GM19043 (cell line): ENCODE measurements around the gene RAB36.

Source experiments
- ATAC-seq: cut with Tn5 transposase; IDR thresholded peaks from one replicate; pipeline ENCODE4 v1.9.1; 2021; ENCODE audit warnings: low read depth; ENCODE audit not compliant: unreplicated experiment

The RAB36 gene

DNA sequence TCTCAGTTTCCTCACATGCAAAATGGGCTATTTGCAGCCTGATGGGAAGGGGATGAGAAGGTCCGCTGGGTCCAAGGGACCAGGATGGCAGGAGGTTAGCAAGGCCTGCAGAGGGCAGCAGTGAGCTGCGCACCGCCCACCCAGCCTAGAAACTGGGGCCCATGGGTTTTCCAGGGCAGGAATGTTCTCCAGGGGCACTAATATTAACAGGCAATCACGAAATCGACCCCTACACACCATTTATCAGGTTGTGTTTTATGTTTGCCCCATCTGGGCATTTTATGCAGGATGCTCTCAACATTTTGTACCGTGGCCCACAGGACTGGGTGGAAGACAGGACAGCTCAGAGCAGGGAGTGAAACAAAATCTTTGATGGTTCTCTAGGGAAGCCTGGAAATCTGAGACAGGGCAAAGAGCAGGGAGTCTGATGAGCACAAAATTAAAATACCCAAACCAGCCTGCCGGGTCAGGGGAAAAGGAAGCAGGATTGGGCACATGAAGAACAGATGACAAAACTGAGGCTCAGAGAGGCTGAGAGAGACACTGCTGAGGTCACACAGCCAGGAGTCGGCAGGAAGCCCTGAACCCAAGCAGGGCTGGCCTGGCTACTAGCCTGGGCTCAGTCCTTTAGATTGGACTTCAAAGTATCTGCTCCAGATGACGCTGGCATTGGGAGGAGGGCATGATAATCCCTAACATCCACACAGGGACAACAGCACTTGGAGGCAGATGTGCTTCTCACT is 33.4 kb downstream of the RAB36 start:
- no peak for ATAC-seq

DNA sequence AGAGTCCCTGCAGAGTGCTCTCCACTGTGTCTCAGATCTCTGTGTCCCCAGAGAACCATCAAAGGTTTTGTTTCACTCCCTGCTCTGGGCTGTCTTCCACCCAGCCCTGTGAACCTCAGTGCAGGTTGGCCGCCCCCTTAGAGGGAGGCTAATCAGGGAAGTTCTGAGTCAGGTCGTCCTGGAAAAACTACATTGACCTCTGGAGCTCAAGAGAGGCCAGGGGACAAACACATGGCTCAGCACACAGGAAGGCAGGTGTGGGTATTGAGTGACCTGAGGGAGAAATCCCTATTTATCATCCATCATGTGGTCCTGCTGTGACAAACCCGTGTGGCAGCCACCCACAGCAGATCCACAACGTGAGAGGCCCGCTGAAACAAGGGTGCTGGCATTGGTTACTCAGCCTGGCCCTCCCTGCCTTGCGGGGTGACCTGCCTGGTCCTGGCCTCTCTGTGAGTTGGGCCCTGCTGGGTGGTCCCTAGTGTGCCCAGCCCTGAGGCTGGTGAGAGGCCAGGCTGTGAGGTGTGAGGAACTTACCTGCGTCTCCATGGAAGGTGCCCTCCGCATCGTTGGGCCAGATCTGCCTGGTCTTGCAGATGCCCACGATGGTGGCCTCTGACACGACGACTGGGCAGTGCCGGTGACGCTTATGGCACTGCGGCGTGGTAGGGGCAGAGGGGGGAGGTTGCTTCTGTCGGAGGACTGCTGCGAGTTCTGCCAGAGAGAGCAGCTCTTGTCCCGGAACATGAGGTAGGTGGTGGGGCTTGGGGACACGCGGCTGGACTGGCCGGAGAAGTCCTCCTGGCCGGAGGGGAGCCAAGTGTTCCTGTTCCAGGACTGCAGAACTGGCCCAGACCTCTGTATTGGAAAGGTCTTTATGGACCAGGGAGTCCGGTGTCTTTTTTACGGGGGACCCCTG is 34.4 kb downstream of the RAB36 start:
- no peak for ATAC-seq

DNA sequence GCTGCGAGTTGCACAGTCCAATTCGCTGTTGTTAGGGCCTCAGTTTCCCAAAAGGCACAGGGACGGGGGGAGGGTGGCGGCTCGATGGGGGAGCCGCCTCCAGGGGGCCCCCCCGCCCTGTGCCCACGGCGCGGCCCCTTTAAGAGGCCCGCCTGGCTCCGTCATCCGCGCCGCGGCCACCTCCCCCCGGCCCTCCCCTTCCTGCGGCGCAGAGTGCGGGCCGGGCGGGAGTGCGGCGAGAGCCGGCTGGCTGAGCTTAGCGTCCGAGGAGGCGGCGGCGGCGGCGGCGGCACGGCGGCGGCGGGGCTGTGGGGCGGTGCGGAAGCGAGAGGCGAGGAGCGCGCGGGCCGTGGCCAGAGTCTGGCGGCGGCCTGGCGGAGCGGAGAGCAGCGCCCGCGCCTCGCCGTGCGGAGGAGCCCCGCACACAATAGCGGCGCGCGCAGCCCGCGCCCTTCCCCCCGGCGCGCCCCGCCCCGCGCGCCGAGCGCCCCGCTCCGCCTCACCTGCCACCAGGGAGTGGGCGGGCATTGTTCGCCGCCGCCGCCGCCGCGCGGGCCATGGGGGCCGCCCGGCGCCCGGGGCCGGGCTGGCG is 35.1 kb downstream of the RAB36 start, which contains the start of gene BCR:
Gene BCR, plus strand, starts transcription at position 209 of the 592 bp plus-strand sequence. CDS start 452 bp downstream, outside the sequence.
- ATAC-seq: no peak

DNA sequence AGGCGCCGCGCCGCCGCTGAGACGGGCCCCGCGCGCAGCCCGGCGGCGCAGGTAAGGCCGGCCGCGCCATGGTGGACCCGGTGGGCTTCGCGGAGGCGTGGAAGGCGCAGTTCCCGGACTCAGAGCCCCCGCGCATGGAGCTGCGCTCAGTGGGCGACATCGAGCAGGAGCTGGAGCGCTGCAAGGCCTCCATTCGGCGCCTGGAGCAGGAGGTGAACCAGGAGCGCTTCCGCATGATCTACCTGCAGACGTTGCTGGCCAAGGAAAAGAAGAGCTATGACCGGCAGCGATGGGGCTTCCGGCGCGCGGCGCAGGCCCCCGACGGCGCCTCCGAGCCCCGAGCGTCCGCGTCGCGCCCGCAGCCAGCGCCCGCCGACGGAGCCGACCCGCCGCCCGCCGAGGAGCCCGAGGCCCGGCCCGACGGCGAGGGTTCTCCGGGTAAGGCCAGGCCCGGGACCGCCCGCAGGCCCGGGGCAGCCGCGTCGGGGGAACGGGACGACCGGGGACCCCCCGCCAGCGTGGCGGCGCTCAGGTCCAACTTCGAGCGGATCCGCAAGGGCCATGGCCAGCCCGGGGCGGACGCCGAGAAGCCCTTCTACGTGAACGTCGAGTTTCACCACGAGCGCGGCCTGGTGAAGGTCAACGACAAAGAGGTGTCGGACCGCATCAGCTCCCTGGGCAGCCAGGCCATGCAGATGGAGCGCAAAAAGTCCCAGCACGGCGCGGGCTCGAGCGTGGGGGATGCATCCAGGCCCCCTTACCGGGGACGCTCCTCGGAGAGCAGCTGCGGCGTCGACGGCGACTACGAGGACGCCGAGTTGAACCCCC is 35.8 kb downstream of the RAB36 start:
- ATAC-seq: no peak

DNA sequence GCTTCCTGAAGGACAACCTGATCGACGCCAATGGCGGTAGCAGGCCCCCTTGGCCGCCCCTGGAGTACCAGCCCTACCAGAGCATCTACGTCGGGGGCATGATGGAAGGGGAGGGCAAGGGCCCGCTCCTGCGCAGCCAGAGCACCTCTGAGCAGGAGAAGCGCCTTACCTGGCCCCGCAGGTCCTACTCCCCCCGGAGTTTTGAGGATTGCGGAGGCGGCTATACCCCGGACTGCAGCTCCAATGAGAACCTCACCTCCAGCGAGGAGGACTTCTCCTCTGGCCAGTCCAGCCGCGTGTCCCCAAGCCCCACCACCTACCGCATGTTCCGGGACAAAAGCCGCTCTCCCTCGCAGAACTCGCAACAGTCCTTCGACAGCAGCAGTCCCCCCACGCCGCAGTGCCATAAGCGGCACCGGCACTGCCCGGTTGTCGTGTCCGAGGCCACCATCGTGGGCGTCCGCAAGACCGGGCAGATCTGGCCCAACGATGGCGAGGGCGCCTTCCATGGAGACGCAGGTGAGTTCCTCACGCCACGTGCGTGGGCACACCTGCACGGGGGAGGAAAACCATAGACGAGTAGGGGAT is 36.5 kb downstream of the RAB36 start:
- ATAC-seq: no peak

DNA sequence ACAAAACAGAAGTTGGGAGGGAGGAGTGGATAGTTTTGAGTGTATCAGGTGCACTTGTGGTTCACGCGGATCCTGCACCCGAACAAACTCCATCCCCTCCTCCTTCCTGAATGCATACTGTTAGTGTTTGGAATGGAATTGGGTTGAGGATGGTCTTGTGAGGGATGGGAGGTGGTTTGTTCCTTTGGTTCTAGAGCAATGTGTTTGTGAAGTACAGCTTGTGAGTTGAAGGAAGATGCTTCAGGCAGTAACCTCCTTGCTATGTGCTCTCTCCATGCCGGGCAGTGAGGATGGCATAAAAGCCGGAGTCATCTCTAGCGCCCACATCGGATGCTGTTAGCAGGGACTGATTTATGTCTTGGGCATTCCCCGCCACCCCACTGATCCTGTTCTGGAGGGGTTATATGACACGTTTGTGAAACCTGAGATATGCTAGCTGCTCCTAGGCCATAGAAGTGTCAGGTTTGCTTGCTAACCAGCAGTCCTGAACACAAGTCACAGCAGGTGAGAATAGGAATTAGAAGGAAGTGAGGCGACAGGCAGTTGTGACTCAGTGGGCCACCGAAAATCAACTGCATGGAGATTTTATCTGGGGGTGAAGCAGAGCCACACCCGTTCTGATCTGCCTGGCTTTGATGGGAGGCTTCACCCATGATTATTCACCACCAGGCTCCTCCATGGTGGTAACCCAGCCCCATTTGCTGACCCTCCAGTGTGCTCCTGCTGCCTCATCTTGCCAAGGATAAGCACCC is 37.2 kb downstream of the RAB36 start:
- no peak for ATAC-seq

DNA sequence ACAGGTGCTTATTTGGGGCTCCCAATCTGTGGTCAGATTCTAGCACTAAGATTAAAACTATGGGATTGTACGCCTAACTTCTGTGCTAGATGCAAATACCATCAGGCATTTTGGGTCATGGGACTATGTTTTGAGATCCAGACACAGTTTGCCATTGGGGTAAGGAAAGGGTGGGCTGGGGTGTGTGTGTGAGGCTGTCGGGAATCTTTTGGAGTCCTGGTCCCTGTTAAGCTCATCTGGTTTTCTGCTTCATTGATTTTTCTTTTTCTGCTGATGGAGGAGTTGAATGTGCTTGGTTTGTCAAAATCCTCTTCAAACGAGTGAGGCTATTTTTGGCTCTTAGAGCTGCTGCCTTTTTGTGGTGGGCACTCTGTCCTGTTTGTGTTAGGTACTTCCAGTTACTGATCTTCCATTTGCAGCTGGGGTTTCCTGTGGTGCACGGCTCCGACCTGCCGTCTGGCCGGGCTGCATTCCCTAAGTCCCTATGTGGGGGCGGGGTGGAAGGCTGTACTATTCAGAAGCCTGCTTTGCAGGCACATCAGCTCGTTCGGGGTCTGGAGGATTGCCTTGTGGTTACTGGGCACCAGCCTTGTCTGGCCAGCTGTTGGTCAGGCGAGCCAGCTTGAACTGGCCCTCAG is 37.9 kb downstream of the RAB36 start:
- ATAC-seq: no peak

DNA sequence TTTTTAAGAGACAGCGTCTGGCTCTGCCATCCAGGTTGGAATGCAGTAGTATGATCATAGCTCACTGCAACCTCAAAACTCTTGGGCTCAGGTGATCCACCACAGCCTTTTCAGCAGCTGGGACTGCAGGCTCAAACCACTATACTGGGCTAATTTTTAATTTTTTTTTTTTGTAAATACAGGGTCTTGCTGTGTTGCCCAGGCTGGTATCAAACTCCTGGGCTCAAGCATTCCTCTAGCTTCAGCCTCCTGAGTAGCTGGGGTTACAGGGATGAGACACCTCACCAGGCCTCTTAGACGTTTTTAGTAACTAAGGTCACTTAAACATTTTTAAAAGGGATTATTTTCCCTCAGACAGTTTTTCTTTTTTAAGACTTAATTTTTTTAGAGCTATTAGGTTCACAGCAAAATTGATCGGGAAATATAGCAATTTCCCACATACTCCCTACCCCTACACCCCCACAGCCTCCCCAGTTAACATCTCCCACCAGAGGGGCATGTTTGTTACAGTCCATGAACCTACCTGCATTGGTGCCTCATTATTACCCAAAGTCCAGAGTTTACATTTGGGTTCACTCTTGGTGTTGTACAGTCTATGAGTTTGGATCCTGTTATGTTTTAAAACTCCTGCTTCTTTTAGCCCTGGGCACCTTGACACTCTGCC is 39.0 kb downstream of the RAB36 start:
- ATAC-seq: no peak

DNA sequence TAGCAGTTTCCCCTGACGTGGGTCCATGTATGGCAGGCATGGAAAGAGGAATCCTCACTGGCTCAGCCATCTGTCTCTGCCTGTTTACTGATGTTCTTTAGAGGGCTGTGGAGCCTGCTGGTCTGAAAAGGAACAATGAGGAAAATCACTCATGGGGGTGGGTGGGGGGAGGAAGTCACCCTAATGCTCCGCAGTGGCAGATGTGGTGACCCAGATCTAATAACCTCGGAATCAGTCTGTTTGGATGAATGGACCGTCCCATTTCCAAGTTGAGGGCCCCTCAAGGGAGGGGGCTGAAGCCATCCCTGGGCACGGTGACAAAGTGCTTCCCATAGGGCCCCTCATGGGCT is 39.5 kb downstream of the RAB36 start:
- ATAC-seq: no peak

DNA sequence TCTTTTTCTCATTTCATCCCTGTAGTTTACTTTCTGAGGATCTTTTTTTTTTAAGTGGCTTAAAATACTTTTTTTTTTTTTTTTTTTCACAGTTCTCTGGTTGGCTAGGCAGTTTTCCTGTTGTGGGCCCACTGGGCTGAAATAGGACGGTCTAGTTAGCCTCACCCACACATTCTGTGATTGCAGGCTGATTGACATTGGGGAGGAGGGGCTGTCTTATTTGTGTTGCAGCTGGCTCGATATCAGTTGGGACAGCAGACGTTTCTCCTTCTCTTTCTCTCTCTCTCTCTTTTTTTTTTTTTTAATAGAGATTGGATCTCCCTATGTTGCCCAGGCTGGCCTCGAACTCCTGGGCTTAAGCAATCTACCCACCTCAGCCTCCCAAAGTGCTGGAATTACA is 41.9 kb downstream of the RAB36 start:
- ATAC-seq: no peak

DNA sequence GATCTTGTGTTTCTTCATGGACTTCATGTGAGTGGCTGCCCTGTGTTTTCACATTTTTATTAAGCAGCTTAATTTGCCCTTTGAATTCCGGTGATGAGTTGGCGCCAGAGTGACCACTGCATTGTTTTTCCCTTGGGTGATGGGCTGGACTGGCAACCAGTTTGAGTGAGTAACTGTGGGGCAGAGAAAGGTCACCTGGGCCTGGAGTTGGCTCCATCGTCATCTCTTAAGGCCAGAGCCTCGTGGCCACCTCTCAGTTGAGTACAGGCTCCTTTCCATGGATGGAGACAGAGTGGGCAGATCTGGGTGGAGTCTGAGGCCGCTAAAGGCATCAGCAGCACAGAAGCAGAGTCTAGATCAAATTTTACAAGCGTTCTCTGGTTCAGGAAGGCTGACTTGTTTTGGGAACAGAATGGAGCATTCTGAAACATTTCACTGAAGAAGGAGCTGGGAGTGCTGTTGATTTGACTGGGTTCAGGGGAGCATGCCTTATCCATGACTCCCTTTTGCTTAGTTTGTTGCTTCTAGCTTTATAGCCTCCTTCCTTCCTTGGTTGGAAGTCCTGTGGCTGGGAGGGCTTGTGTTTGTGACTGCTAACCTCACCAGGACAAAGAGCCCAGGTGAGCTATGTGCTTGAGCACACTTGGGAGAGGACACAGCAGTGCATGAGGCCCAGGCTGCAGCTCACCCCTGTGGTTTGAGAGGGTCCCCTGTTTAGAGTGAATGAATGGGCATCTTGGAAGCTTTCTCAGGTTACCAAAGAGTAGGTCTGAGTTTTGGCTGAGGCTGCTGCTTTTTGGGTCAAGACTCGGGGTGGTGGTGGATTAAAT is 42.8 kb downstream of the RAB36 start:
- no peak for ATAC-seq

DNA sequence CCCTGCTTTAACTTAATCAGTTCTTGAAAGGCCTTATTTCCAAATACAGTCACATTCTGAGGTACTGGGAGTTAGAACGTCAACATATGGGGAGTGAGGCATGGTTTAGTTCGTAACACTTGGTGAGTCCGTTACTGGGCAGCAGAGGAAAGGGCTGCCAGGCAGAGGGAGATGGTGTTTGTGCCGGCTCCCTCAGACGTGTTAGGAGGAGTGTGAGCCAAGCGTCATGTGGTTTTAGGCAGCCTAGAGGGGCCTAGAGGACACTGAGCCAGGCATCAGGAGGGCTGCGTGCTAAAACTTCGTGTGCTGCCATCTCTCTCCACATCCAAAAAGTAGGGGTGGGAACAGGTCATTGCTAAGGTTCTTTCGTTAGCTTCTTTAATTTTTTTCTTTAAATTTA is 45.2 kb downstream of the RAB36 start:
- ATAC-seq: no peak

DNA sequence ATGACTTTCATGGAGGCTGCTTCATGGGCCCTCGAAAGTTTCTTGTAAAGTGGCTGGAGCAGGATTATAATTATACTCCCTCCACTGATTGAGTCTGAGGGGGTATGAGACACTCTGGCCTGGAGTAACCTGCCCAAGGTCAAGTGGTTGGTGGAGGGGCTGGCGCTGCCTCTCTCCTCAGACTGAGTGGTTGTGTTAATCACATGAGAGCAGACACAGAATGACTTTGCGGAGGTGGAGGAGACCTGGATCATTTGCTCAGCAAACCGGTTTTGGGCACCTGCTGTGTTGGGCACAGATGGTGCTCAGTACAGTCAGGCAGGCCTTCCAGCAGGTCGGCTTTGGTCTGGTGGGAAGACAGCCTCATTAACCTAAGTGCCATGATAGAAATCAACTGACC is 46.9 kb downstream of the RAB36 start:
- no peak for ATAC-seq

DNA sequence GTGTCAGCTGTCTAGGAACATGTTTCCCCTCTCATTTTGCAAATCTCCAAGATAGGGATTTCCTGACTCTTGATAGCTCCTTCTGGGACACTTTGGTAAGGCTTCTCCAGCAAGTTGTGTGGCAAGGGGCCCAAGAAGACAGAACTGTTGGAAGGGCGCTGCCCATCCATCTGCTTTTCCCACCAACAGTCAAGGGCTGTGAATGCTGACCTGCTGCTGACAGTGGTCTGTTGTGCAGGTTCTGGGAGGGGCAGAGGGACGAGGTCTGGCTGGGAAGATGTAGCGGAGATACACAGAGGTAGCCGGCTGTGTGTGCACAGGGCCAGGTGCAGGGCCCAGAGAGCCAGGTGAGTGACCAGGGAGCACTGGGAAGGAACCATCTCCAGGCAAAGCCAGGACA is 47.3 kb downstream of the RAB36 start:
- ATAC-seq: no peak

DNA sequence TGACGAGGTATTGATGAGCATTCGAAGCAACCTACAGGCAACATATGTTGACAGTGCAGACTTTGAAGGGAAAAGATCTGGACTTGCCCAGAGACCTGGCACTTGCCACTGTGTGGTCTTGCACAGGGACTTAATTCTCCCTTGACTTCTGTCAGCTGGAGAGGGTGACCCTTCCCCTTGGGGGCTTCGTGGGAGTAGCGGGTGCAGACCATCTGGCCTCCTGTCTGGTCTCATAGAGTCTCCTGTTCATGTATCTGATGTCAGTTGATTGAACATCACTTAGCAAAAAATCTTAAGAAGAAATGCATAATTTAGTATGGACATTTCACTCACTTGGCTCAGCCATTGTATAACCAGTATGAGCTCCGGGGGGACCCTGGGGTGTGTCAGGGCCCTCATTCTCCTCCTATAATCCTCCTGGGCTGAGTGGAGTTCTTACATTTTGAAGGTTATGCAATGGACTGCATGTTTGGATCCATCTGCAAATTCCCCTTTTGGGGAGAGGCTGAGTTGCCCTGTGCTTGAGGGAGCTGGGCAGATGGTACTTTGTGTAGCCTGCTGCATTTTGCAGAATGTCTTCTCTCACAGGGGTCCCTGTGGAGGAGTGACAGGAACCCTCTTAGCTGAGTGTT is 48.0 kb downstream of the RAB36 start:
- no peak for ATAC-seq

DNA sequence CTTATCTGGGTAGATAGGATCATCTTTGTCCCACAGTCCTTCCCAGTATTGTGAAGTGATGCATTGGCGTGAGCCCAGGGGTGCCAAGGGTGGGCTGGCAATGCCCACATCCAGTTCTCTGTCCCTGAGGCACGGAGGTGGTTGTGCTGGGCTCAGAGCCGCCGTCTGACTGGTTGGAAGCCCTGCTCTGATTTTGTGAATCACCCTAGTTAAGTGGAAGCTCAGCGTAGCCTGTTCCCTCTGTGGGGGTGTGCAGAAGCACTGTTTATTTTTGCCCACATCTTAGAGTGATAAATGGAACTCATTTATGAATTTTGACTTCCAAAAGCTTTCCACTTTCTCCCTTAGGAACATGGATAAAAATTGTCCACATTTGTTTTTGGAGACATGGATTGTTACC is 48.6 kb downstream of the RAB36 start:
- no peak for ATAC-seq

DNA sequence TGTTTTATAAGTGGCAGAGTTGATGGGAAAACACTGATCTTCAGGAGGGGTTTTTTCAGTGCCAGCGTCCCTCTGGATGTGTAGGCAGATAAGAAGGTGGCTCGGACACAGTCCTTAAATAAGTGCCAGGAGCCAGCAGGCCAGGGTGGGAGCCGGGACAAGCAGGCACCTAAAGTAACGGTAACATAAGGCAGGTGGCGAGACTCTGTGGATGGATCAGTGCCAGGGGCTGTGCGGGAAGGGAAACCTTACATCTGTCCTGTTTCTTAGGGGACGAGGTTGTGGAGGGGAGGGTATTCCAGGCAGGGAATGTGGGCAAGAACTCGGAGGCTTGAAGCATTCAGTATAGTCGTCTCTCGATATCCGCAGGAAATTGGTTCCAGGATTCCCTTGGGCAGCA is 50.9 kb downstream of the RAB36 start:
- no peak for ATAC-seq
